VCaP (cell line): ENCODE results near the gene CACNA1D.

Source experiments
- H3K27ac ChIP-seq: fragments of 450-650 bp; 2 replicates; pipeline ENCODE4 v1.5.1; 2017
- TF ChIP-seq, protein P1 (sequence below): fragments of 450-650 bp; conservative IDR thresholded peaks from 2 replicates; pipeline ENCODE4 v1.5.1; 2017; ENCODE audit warnings: mild to moderate bottlenecking, moderate library complexity

The CACNA1D gene

DNA sequence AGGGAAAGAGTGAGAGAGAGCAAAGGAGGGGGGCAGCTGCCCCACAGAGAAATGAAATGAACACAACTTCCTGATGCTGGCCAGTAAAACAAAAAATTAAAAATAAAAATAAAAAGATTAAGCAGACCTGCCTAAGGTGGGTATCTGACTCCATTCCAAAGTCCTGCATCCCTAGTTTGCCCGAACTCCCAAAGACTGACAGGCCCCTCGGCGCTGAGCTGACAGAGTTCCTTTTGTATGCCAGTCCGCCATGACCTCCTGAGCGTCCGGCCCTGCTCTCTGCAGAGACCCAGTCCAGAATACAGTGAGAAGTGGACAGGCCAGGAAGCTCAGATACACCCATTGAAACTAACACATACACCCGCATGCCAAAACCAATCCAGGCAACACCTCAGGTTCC, 296.9 kb downstream of the CACNA1D start:
- TF ChIP-seq, protein P1, sequence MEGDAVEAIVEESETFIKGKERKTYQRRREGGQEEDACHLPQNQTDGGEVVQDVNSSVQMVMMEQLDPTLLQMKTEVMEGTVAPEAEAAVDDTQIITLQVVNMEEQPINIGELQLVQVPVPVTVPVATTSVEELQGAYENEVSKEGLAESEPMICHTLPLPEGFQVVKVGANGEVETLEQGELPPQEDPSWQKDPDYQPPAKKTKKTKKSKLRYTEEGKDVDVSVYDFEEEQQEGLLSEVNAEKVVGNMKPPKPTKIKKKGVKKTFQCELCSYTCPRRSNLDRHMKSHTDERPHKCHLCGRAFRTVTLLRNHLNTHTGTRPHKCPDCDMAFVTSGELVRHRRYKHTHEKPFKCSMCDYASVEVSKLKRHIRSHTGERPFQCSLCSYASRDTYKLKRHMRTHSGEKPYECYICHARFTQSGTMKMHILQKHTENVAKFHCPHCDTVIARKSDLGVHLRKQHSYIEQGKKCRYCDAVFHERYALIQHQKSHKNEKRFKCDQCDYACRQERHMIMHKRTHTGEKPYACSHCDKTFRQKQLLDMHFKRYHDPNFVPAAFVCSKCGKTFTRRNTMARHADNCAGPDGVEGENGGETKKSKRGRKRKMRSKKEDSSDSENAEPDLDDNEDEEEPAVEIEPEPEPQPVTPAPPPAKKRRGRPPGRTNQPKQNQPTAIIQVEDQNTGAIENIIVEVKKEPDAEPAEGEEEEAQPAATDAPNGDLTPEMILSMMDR: no peak
- no peak overlapping the region for H3K27ac ChIP-seq

DNA sequence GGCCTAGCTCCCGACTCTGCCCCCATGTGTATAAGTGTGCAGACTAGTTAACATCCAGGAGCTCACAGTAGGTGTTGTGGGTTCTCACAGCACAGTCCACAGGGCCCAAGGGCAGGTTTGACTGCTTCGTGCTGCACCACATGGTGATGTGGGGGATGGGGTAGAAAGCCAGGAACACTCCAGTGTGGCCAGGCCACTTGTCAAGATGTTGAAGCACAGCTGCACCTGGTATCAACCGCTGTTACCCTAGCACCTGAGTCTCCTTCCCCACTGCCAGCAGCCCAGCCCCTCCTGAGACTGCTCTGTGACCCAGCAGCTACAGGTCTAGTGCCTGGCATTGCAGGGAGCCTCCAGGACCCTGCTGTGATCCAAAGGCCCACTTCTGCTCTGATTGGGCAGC, 298.5 kb downstream of the CACNA1D start:
- no peak overlapping the region for H3K27ac ChIP-seq
- TF ChIP-seq, protein P1: no peak

- TF ChIP-seq, protein P1: no peak
Observed at GRCh38 chr3:53794597-53794996, 300.2 kb downstream of the CACNA1D start.

DNA sequence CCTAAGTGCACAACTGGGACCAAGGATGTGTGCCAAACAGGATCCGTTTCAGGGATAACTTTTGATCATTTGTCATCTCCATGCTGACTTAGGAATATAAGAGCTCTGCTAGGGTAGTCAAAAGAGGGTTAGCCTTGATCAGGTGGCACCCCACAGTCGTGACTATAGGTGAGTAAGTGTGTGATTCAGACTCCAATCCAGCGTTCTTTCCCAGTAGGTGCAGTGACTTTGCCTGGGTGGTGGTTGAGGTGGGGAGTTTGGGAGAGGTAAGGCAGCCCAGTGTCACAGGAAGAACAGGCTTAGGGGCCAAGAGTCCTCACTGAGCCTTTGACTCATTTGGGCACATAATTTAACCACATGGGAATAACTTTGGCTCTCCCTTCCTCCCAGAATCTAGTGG, 300.8 kb downstream of the CACNA1D start:
- H3K27ac ChIP-seq: no peak overlapping the region
- TF ChIP-seq, protein P1: no peak

More at GRCh38 chr3:53794597-53794996, 300.2 kb downstream of the CACNA1D start:
- no peak overlapping the region for H3K27ac ChIP-seq

- H3K27ac ChIP-seq: no peak overlapping the region
- TF ChIP-seq, protein P1: no peak
Observed at GRCh38 chr3:53795789-53796560, 301.6 kb downstream of the CACNA1D start.

GRCh38 chr3:53798144-53798543, 303.7 kb downstream of the CACNA1D start:
- H3K27ac ChIP-seq: no peak overlapping the region

DNA sequence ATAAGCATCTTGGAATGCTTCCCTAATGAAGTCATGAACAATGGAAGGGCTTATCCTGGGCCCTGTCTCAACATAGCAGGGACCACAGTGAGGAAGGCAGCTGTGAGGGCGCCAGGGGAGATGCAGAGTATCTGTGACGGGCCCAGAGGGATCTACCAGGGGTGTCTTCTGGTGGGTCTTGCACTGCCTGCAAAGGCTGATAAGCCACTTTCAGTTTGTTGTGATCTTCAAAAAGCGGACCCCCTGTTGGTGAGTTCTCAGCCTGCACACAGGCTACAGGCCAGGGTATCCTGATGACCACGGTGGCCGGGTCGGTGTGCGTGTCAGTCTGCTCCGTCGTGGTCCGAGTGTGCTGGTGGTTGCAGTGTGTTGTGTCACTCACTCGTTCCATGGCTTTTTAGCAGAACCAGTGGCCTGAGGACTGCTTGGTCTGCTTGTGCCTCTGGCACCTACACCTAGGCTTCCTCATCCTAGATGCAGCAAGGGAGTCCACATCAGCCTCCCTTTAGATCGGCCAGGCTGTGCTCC, 305.0 kb downstream of the CACNA1D start:
- no peak overlapping the region for H3K27ac ChIP-seq
- TF ChIP-seq, protein P1: no peak

More at GRCh38 chr3:53798144-53798543, 303.7 kb downstream of the CACNA1D start:
- TF ChIP-seq, protein P1: no peak
